GM12872 (cell line): ENCODE data around the gene LTBP1.

Experiments used
- CTCF ChIP-seq: IDR thresholded peaks from 3 replicates; pipeline ENCODE4 v1.5.1; 2011; ENCODE audit warnings: low read depth, mild to moderate bottlenecking, low read length, moderate library complexity; ENCODE audit not compliant: insufficient read depth

Gene LTBP1

GRCh38 chr2:33321876-33322483 is 375.2 kb downstream of the LTBP1 start:
- no peak for TF ChIP-seq CTCF

- TF ChIP-seq CTCF: no peak
Measured at GRCh38 chr2:33322612-33323011, 375.9 kb downstream of the LTBP1 start.

- no peak for TF ChIP-seq CTCF
Measured at GRCh38 chr2:33323957-33324356, 377.2 kb downstream of the LTBP1 start.

GRCh38 chr2:33326100-33326499 is 379.3 kb downstream of the LTBP1 start:
- TF ChIP-seq CTCF: no peak

GRCh38 chr2:33333433-33333832 is 386.7 kb downstream of the LTBP1 start:
- TF ChIP-seq CTCF: no peak

GRCh38 chr2:33334083-33334482 is 387.3 kb downstream of the LTBP1 start:
- TF ChIP-seq CTCF: no peak

- no peak for TF ChIP-seq CTCF
Measured at GRCh38 chr2:33335516-33335915, 388.8 kb downstream of the LTBP1 start.

- TF ChIP-seq CTCF: no peak
Measured at GRCh38 chr2:33336036-33336625, 389.4 kb downstream of the LTBP1 start.
